Fibroblast of gingiva (primary cell): Measurements from ENCODE around the gene PCBP3.

Source experiments
- DNase-seq: peaks from one replicate; pipeline ENCODE4 v3.0.0-alpha.2; 2011; ENCODE audit warnings: low read depth

Gene PCBP3

GRCh38 chr21:45912611-45913417, 269.3 kb downstream of the PCBP3 start:
- no peak for DNase-seq

GRCh38 chr21:45913418-45913765, 269.9 kb downstream of the PCBP3 start:
- DNase-seq = no peak

- no peak for DNase-seq
These were observed 270.4 kb downstream of the PCBP3 start for GRCh38 chr21:45913886-45914285.

- no peak for DNase-seq
These were observed 270.9 kb downstream of the PCBP3 start for GRCh38 chr21:45914321-45914845.

- DNase-seq = no peak
These were observed 272.7 kb downstream of the PCBP3 start for GRCh38 chr21:45916011-45916840.

GRCh38 chr21:45917241-45917640, 273.7 kb downstream of the PCBP3 start:
- DNase-seq = no peak

- no peak for DNase-seq
These were observed 274.5 kb downstream of the PCBP3 start for GRCh38 chr21:45918011-45918410.

- DNase-seq = no peak
These were observed 275.4 kb downstream of the PCBP3 start for GRCh38 chr21:45918835-45919447.

- no peak for DNase-seq
These were observed 276.1 kb downstream of the PCBP3 start for GRCh38 chr21:45919593-45919992.

GRCh38 chr21:45920824-45921600, 277.5 kb downstream of the PCBP3 start:
- DNase-seq = peak; percentile 80

- no peak for DNase-seq
These were observed 278.4 kb downstream of the PCBP3 start for GRCh38 chr21:45921917-45922316.

GRCh38 chr21:45922648-45923047, 279.1 kb downstream of the PCBP3 start:
- no peak for DNase-seq

GRCh38 chr21:45923146-45923545, 279.6 kb downstream of the PCBP3 start:
- peak; percentile 66 for DNase-seq

- DNase-seq = no peak
These were observed 282.8 kb downstream of the PCBP3 start for GRCh38 chr21:45926281-45926680.

GRCh38 chr21:45927032-45927431, 283.5 kb downstream of the PCBP3 start:
- no peak for DNase-seq

GRCh38 chr21:45927851-45928850, 284.6 kb downstream of the PCBP3 start:
- DNase-seq = no peak

- DNase-seq = no peak
These were observed 285.9 kb downstream of the PCBP3 start for GRCh38 chr21:45929449-45929848.

- no peak for DNase-seq
These were observed 286.8 kb downstream of the PCBP3 start for GRCh38 chr21:45930231-45930760.

GRCh38 chr21:45930792-45931191, 287.3 kb downstream of the PCBP3 start:
- no peak for DNase-seq

GRCh38 chr21:45931397-45931969, 288.0 kb downstream of the PCBP3 start:
- DNase-seq = no peak
